ENCODE results near the gene CACNA1C.

- TF ChIP-seq CTCF (IDR thresholded peaks at IDR 0.05) (no peak), POLR2A (IDR thresholded peaks at IDR 0.05) (no peak)
These were observed 585.7 kb downstream of the CACNA1C start for GRCh38 chr12:2638273-2639019.
